T-helper 2 cell treated with Interferon-gamma antibody and Interleukin-4, amounts not matched to agents 5 μg/mL and 100 μg/mL, for 36 hours (primary cell): ENCODE measurements around the gene TMEM33.

ENCODE experiments used
- DNase-seq: peaks from one replicate; pipeline ENCODE4 v3.0.0; 2021; ENCODE audit warnings: low spot score
- H3K27ac Mint-ChIP-seq: one replicate; pipeline ENCODE4 v1.8.0; 2021; ENCODE audit warnings: mild to moderate bottlenecking, mixed read lengths
- H3K27me3 Mint-ChIP-seq: one replicate; pipeline ENCODE4 v1.8.0; 2021; ENCODE audit warnings: low read depth, mixed read lengths
- H3K36me3 Mint-ChIP-seq: one replicate; pipeline ENCODE4 v1.8.0; 2021; ENCODE audit warnings: low read depth, mixed read lengths
- H3K4me1 Mint-ChIP-seq: one replicate; pipeline ENCODE4 v1.8.0; 2021; ENCODE audit warnings: low read depth, mixed read lengths
- H3K4me3 Mint-ChIP-seq: one replicate; pipeline ENCODE4 v1.8.0; 2022; ENCODE audit warnings: mild to moderate bottlenecking, moderate library complexity, mixed read lengths
- H3K9me3 Mint-ChIP-seq: one replicate; pipeline ENCODE4 v1.8.0; 2021; ENCODE audit warnings: mixed read lengths

Gene TMEM33

DNA sequence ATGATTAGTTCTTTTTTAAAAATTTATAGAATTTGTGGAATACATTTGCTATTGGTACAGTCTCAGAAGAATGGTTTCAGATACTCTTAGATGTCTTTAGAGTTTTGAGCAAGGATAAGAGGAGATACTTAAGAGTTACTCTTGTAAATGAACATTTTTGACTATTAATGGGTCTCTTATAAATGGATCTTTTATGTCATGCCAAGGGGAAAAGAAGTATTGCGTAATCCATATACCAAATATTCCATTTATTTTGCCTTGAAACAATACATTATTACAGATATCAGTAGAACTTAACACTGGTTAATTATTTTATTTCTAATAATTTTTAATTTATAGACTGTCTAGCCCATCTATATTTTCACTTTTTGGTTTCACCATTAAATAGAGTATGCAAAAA lies 29.2 kb downstream of the TMEM33 start:
- DNase-seq, result no peak
- H3K9me3 Mint-ChIP-seq, result peaks cover 4% of the 10 kb centered on the region
- no peak overlapping the region for H3K4me3 Mint-ChIP-seq
- no peaks in the 10 kb centered on the region for H3K27me3 Mint-ChIP-seq
- no peaks in the 10 kb centered on the region for H3K36me3 Mint-ChIP-seq
- H3K27ac Mint-ChIP-seq, result no peak overlapping the region
- no peaks in the 10 kb centered on the region for H3K4me1 Mint-ChIP-seq

DNA sequence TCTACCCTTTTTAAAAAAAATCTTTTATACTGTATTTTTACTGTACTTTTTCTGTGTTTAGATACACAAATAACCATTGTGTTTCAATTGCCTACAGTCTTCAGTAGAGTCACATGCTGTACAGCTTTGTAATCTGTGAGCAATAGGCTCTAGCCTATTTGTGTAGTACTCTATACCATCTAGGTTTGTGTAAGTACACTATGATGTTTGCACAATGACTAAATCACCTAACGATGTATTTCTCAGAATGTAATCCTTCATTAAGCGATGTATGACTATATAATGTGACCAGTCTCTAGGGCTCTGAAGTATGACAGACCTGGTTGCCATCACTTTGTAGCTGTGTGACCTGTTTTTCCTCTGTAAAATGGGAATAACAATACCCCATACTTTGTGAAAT lies 32.2 kb downstream of the TMEM33 start:
- no peak overlapping the region for H3K4me3 Mint-ChIP-seq
- H3K4me1 Mint-ChIP-seq, result no peaks in the 10 kb centered on the region
- no peaks in the 10 kb centered on the region for H3K36me3 Mint-ChIP-seq
- no peak overlapping the region for H3K27ac Mint-ChIP-seq
- no peak for DNase-seq
- H3K9me3 Mint-ChIP-seq, result peaks cover 4% of the 10 kb centered on the region
- no peaks in the 10 kb centered on the region for H3K27me3 Mint-ChIP-seq

DNA sequence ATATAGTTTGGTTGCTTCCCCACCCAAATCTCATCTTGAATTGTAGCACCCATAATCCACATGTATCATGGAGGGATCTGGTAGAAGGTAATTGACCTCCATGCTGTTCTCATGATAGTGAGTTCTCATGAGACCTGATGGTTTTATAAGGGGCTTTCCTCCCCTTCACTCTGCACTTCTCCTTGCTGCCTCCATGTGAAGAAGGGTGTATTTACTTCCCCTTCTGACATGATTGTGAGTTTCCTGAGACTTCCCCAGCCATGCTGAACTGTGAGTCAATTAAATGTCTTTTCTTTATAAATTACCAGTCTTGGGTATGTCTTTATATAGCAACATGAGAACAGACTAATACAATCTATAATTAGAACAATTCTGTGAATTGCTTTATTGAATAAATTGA lies 34.4 kb downstream of the TMEM33 start:
- H3K4me1 Mint-ChIP-seq, result no peaks in the 10 kb centered on the region
- H3K4me3 Mint-ChIP-seq, result no peak overlapping the region
- no peak for DNase-seq
- no peaks in the 10 kb centered on the region for H3K36me3 Mint-ChIP-seq
- H3K27me3 Mint-ChIP-seq, result no peaks in the 10 kb centered on the region
- H3K9me3 Mint-ChIP-seq, result peaks cover 4% of the 10 kb centered on the region
- H3K27ac Mint-ChIP-seq, result no peak overlapping the region

DNA sequence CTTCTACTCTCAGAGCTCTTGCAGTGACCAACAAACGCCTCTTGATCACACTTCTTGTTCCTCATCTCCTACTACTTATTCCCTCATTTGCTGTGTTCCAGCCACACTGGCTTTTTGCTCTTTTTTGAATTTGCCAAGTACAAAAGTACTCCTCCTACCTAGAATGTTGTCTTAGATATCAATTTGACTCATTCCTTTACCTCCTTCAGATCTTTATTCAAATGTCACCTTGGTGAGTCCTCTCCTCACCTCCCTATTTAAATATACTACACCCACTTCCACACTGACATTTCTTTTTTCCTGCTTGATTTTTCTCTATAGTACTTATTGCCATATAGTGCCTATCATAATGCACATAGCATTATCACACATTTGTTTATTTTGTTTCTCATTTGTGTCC lies 40.1 kb downstream of the TMEM33 start:
- Mint-ChIP-seq H3K27ac (no peak overlapping the region), H3K27me3 (no peaks in the 10 kb centered on the region), H3K4me3 (no peak overlapping the region), H3K9me3 (no peaks in the 10 kb centered on the region), H3K36me3 (no peaks in the 10 kb centered on the region), H3K4me1 (no peaks in the 10 kb centered on the region)
- DNase-seq, result no peak

DNA sequence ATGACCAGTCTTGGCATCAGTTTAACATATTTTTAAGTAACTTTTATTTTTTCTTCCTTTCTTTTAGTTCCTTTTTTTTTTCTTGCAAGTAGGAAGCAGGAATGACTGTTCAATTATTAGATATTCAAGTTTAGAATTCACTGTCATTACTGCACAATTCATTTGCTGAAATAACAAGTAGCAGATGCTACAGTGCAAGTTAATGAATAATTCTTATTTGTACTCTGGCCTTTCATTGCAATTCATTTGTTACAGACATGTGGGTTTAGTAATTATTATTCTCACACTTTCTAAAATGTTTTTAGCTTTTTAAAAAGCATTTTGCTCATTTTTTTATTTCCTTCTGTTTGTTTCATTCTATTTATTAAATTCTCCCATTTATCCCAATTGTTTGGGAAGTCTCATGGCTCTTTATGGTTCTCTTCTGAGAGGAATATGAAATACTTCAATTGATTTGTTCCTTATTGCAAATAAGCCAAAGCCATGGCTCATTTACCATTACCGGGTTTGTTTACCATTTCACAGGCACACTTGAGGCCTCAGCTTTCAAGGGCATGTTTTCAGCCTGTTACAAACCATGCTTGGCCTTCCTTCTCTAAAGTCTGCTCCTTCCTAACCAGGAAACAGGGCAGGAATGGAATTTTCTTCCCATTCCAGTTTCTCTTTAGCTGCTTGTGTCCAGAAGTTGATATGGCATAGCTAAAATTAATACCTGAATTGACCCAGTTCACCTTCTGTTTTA lies 41.7 kb downstream of the TMEM33 start:
- no peaks in the 10 kb centered on the region for H3K36me3 Mint-ChIP-seq
- no peaks in the 10 kb centered on the region for H3K9me3 Mint-ChIP-seq
- H3K4me1 Mint-ChIP-seq, result no peaks in the 10 kb centered on the region
- no peaks in the 10 kb centered on the region for H3K27me3 Mint-ChIP-seq
- DNase-seq, result no peak
- no peak overlapping the region for H3K27ac Mint-ChIP-seq
- no peak overlapping the region for H3K4me3 Mint-ChIP-seq

DNA sequence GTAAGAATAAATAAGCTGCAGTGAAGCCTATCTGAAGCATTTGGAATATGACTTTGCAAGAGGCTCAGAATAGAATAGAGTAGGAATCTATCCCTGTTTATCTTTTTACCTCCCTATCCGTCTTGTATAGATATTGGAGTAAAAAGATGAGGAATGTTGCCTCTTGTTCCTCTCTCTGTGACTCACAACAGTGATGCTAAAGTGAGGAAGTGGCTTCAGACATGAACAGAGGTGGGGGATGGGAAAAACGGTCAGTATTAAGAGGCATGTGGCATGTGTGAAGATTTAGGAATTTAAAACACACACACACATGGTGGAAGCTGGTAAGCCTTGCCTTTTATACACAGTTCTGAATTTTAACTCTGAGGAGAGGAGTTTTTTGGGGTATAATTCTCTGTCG lies 42.5 kb downstream of the TMEM33 start:
- H3K4me1 Mint-ChIP-seq, result no peaks in the 10 kb centered on the region
- no peaks in the 10 kb centered on the region for H3K27me3 Mint-ChIP-seq
- no peak overlapping the region for H3K27ac Mint-ChIP-seq
- H3K36me3 Mint-ChIP-seq, result no peaks in the 10 kb centered on the region
- DNase-seq, result no peak
- H3K4me3 Mint-ChIP-seq, result no peak overlapping the region
- H3K9me3 Mint-ChIP-seq, result no peaks in the 10 kb centered on the region

DNA sequence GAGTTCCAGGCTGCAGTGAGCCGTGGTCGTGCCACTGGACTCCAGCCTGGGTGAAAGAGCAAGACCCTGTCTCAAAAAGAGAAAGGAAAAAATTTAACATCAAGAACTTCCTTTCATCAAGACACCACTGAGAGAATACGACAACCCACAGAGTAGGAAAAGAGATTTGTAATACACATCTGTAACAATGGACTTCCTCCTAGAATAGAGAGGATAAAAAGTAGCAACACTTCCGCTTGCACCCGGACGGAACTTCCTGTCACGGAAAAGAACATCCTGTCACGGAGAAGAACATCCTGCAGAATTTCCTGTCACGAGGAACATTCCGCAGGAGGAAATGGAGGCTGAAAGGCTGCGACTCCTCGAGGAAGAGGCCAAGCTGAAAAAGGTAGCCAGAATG lies 46.2 kb downstream of the TMEM33 start, which contains the start of gene DCAF4L1:
Gene DCAF4L1 (plus strand): TSS at position 301 of the 400 bp plus-strand sequence. CDS start 37 bp downstream, at position 338.
- Mint-ChIP-seq H3K27me3 (no peaks in the 10 kb centered on the region), H3K4me3 (no peak within 1 kb of the TSS), H3K27ac (no peak within 1 kb of the TSS), H3K4me1 (peaks cover 3% of the 10 kb centered on the region), H3K36me3 (no peaks in the 10 kb centered on the region), H3K9me3 (no peaks in the 10 kb centered on the region)
- no peak for DNase-seq

DNA sequence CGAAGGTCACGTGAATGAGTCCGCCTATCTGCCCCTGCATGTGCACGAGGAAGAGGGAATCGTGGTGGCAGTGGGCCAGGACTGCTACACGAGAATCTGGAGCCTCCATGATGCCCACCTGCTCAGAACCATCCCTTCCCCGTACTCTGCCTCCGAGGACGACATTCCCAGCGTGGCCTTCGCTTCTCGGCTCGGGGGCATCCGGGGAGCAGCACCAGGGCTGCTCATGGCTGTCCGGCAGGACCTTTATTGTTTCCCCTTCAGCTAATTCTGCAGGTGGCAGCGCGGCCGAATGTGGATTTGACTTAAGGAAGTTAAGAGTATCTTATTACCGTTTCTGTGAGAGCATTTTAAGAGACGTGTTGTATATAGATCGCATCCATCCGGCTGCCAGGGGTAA lies 47.5 kb downstream of the TMEM33 start:
- Mint-ChIP-seq H3K4me3 (no peak overlapping the region), H3K9me3 (no peaks in the 10 kb centered on the region), H3K27ac (no peak overlapping the region), H3K27me3 (no peaks in the 10 kb centered on the region), H3K36me3 (no peaks in the 10 kb centered on the region), H3K4me1 (peaks cover 3% of the 10 kb centered on the region)
- no peak for DNase-seq

DNA sequence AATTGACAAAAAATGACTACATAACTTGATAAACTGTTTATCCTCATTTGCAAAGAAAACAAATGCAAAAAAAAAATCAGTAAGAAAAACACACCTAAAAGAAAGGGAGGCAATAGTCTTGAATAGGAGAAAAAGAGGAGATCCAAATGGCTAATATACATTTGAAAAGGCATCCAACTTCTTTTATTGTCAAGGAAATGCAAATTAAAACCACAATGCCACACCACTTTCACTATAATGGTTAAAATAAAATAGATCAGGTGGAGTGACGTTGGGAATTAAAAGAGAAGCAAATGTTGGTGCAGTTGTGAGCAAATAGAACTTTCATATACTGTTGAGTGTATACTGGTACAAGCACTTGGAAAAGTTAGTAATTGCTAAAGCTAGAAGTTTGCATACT lies 49.9 kb downstream of the TMEM33 start:
- no peaks in the 10 kb centered on the region for H3K36me3 Mint-ChIP-seq
- no peak for DNase-seq
- no peak overlapping the region for H3K27ac Mint-ChIP-seq
- peaks cover 14% of the 10 kb centered on the region for H3K4me1 Mint-ChIP-seq
- H3K4me3 Mint-ChIP-seq, result no peak overlapping the region
- no peaks in the 10 kb centered on the region for H3K9me3 Mint-ChIP-seq
- no peaks in the 10 kb centered on the region for H3K27me3 Mint-ChIP-seq

DNA sequence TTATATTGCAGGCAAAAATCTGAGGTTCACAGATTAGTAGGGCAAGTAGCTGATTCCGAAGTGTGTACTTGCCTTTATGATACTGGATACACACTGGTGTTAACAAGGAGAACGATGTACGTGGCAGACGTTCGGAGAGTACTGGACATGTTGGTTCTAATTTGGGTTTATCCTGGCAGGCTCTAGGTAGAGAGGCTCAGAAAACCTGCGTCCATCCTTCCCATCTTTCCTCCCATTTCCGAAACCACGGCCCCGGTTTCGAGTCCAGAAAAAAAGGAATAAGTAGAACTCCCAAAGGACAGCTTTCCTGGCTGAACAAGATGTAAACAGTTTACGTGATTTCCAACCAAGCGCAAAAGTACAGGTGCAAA lies 54.8 kb downstream of the TMEM33 start:
- DNase-seq, result no peak
- Mint-ChIP-seq H3K27ac (peak overlapping the region; percentile 91), H3K36me3 (peaks cover 5% of the 10 kb centered on the region), H3K4me3 (peak overlapping the region; percentile 99), H3K27me3 (no peaks in the 10 kb centered on the region), H3K4me1 (peaks cover 28% of the 10 kb centered on the region), H3K9me3 (no peaks in the 10 kb centered on the region)

DNA sequence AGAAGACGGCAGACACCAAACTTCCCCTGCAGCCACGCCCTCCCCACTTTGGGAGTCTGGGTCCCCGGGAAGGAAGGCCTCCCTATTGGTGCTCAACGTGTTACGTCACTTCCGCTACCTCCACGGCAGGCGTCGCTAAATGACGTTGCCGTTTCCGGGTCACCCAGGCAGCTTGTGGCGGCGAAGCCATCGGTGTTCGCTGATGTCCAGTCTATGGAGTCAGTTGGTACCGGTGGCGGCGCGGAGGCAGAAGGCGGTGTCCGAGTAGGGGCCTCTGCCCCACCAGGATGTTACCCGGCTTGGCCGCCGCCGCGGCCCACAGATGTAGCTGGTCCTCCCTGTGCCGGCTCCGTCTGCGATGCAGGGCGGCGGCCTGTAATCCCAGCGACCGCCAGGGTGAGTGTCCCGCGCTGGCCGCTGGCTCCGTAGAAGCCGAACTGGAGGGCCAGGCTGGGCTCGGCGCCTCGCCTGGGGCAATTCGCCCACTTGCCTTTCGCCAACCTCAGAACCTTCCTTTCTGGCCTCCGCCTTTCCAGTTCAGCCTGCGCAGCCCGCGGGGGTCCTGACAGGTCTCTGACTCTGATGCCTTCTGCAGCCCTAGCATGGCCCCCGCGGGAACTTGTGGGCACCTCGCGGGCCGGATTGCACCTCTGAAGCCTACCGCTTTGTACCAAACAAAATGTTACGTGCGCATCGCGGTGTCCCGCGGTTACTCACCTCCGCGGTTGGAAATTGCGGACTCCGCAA lies 55.3 kb downstream of the TMEM33 start, which contains the start of gene SLC30A9:
Gene SLC30A9 (plus strand): TSS at position 166 of the 747 bp plus-strand sequence. CDS start 122 bp downstream, at position 288.
- DNase-seq, result peak; percentile 91
- H3K4me1 Mint-ChIP-seq, result peaks cover 31% of the 10 kb centered on the region
- peak within 1 kb of the TSS; percentile 91 for H3K27ac Mint-ChIP-seq
- H3K4me3 Mint-ChIP-seq, result peak within 1 kb of the TSS; percentile 99
- no peaks in the 10 kb centered on the region for H3K9me3 Mint-ChIP-seq
- H3K36me3 Mint-ChIP-seq, result peaks cover 7% of the 10 kb centered on the region
- H3K27me3 Mint-ChIP-seq, result no peaks in the 10 kb centered on the region

DNA sequence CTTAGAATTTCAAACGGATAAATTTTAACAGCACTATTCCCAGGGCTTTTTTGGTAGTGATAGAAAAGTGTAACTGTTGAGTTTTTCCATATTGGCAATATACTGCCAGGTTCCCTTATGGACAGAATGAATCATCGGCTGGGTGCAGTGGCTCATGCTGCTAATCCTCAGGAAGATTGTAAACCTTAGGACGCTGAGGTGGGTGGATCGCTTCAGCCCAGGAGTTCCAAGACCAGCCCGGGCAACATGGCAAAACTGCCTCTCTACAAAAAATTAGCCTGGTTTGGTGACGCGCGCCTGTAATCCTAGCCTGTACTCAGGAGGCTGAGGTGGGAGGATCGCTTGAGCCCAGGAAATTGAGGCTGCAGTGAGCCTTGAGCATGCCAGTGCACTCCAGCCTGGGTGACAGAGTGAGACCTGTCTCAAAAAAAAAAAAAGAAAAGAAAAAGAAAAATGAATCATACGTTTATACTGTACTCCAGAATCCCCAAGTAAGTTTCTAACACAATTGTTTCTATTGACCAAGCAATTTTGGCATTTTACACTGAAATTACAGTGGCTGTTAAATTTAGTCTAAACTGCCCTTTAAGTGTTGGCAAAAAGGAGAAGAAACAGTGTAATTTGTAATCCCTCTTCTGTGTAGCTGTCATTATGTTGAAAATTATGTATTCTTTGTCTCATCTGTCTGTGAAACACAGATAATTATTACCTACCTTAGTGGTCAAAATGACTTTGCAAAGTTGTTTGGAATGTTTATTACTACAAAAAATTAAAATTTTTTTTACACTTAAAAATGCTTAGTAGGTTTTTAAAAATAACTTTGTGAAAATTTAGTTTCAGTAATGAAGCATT lies 56.9 kb downstream of the TMEM33 start:
- Mint-ChIP-seq H3K27me3 (no peaks in the 10 kb centered on the region), H3K4me3 (peak overlapping the region; percentile 99), H3K27ac (no peak overlapping the region), H3K9me3 (no peaks in the 10 kb centered on the region), H3K36me3 (peaks cover 7% of the 10 kb centered on the region), H3K4me1 (peaks cover 31% of the 10 kb centered on the region)
- no peak for DNase-seq

DNA sequence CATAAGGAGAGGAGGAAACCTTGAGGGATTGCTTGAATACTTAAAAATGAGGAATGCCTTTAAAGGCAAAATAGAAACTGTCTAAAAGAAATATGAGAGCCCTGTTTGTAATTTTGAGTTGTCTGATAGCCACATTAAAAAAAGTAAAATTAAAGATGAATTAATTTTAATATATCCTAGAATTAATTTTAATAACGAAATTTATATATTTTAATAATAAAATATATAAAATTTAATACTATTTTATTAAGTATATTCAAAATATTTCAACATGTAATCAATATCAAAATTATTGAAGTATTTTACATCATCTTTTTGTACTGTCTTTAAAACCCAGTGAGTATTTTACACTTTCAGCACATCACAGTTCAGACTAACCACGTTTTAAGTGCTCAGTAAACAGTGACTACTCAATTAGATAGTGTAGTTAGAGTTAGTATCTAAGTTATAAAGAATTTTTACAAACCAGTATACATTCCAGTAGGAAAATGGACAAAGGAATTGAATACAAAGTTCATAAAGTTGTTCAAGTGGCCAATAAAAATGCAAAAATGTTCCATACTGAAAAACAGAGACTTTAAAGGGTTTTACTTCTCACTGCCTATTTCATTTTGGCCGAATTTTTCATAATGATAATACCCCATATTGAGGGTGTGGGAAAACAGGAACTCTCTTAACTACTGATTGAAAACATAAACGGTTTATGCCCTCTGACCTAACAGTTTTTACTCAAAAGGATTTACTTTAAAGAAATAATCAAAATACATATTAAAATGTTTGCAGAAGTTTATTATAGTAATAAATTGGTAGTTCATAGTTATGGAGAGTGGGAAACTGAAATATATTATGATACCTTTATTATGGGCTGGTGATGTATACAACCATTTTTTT lies 58.0 kb downstream of the TMEM33 start:
- H3K4me3 Mint-ChIP-seq, result no peak overlapping the region
- H3K27ac Mint-ChIP-seq, result no peak overlapping the region
- no peaks in the 10 kb centered on the region for H3K27me3 Mint-ChIP-seq
- no peak for DNase-seq
- H3K36me3 Mint-ChIP-seq, result peaks cover 7% of the 10 kb centered on the region
- H3K4me1 Mint-ChIP-seq, result peaks cover 31% of the 10 kb centered on the region
- no peaks in the 10 kb centered on the region for H3K9me3 Mint-ChIP-seq
